GM19351 (cell line): ENCODE measurements around the gene OTOGL.

Experiments used
- ATAC-seq: cut with Tn5 transposase; IDR thresholded peaks from one replicate; pipeline ENCODE4 v1.9.1; 2021; ENCODE audit warnings: mild to moderate bottlenecking, moderate library complexity; ENCODE audit not compliant: unreplicated experiment

Gene OTOGL

DNA sequence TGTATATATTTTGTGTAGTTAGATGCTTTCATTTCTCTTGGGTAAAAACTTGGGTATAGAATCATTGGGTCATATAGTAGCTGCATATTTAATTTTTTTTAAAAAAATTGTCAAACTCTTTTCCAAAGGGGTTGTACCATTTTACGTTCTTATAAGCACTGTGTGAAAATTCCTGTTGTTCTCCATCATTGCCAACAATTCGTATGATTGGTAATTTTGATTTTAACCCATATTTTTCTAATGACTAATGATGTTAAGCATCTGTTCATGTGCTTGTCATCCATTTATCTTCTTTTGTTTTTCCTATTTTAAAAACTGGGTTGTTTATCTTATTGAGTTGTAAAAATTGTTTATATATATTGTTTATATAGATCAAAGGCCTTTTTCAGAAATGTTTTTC is 77.4 kb downstream of the OTOGL start:
- no peak for ATAC-seq

DNA sequence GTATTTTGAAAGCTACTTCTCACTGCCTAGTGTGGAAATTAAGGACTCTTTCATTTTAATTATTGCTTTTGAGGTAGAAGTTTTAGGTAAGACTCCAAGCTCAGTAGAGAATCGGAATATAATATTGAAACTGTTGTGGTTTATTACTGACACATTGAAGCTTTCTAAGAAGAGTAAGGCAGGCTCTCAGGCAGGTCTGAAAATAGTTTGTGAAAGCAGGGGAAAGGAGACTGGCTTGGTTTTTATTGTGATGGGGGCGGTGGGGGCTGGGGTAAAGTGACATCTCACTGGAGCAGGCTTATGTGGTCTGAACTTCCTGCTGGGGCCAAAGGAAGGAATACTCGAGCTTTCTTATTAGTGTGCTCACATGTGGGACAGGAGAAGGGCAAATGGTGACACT is 79.5 kb downstream of the OTOGL start:
- ATAC-seq = peak; percentile 97

DNA sequence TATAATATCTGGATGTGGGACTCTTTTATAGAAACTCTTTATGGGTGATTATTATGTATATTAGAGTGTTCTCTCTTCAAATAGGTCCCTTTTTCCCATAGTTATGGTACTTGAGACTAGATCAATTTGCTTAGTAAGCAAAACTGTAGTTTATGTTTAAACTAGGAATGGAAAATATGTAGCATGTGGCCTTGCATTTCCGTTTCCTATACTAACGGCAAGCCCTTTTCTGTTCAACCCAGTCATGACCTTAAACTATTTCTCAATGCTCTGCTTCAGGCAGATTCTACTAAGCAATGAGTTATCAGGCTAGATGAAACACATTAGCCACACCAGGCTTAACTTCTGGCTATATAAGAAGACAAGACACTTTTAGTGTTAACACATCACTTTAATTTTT is 84.6 kb downstream of the OTOGL start:
- no peak for ATAC-seq

GRCh38 chr12:80184926-80185325 is 85.6 kb downstream of the OTOGL start:
- no peak for ATAC-seq

GRCh38 chr12:80186727-80187217 is 87.4 kb downstream of the OTOGL start:
- peak; percentile 63 for ATAC-seq

DNA sequence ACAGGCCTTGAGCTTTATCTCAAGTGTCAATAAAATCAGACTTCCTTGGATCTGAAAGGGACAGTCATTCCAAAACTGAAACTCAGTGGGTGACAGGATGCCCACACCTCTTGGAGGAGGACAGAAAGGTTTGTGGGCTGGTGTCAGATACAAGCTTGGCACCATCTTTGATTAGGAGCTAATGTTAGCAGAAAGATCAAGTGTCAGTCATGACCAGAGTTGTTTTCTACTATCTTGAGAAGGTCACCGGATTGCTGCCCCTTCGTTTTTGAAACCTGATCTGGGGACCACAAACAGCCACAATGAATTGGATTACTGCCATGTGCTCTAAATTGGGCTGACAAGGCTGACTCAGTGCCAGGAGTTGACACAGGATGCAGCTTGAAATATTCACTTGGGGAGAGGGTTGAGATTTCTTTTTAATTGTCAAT is 88.3 kb downstream of the OTOGL start:
- peak; percentile 44 for ATAC-seq

GRCh38 chr12:80188576-80188975 is 89.2 kb downstream of the OTOGL start:
- no peak for ATAC-seq

- ATAC-seq = no peak
Observed at GRCh38 chr12:80189241-80189640, 89.9 kb downstream of the OTOGL start.

DNA sequence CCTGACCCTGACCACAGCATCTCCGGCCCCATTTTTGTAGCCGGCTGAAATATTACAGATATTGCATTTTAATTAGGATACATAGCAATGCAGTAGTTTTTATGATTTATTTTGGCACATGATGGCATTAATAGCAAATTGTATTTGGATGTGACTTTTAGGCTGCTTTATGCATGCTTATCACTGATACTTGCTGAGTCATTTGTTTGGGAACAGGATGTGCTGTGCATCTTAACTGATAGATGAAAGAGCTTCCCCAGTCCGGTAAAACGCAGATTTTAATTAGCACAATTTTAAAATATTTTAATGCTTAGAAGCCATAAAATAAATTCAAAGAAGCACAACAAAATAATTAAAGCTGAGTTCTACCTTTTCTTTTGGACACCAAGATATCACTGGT is 90.7 kb downstream of the OTOGL start:
- ATAC-seq = no peak

DNA sequence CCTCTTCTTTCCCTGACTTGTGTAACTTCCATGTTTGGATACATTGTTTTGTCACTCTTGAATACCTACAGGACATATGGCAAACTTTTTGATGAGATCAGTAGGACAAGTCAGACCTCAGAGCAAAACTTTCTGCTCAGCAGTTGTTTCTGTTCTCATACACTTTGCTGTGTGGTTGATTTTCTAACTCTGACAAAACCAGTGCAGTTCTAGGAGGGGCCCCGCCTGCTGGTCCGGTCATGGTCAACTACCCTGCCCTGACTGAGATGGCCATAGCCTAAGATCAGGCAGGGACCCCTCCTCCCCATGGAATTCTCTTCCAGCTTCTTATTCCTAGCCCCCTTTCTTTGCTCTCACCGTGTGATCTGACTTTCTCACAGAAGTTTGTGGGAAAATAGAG is 92.8 kb downstream of the OTOGL start:
- peak; percentile 39 for ATAC-seq

- no peak for ATAC-seq
Observed at GRCh38 chr12:80193865-80194264, 94.5 kb downstream of the OTOGL start.

- ATAC-seq = peak; percentile 75
Observed at GRCh38 chr12:80195074-80195726, 95.9 kb downstream of the OTOGL start.

DNA sequence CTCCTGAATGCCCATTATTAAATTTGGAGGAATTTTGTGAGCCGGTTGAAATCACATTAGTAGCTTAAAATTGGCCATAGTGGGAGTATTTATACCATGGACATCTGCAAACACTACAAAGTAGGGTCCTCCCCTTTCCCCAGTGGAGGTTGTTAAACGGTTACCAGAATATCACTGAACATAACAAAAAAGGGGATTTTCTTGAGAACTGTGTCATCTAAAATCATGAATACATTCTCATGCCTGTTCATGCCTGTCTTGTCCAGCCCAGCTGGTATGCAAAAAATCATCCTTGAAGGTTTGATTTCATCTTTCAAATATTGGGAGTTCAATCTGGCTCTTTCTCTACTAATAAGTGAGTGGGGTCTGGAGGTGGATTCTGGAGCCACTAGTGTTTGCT is 96.4 kb downstream of the OTOGL start:
- no peak for ATAC-seq

DNA sequence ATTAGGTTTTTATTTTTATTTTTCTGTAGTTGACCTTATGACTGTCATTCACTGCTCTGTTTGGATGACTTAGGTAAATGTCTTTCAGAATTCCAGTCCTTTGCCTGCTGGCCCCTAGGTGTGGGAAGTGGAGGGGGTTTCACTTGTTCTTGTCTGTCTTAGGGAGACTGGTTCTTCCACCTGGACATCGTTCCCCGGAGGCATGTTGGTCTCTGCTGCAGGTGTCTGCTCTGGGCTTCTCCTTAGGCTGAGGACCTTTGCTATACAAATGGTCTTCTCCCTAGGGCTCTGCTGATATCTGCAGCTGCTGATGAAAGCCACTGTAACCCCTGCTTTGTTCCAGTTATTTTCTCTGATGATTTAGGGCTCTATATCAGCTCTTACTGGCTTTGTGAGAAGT is 97.1 kb downstream of the OTOGL start:
- no peak for ATAC-seq

GRCh38 chr12:80198782-80199337 is 99.5 kb downstream of the OTOGL start:
- ATAC-seq = no peak

GRCh38 chr12:80199931-80200330 is 100.6 kb downstream of the OTOGL start:
- ATAC-seq = no peak

GRCh38 chr12:80200414-80200813 is 101.1 kb downstream of the OTOGL start:
- ATAC-seq = no peak

- no peak for ATAC-seq
Observed at GRCh38 chr12:80201908-80202307, 102.6 kb downstream of the OTOGL start.

GRCh38 chr12:80205960-80206359 is 106.6 kb downstream of the OTOGL start:
- ATAC-seq = no peak

GRCh38 chr12:80208071-80208470 is 108.7 kb downstream of the OTOGL start:
- no peak for ATAC-seq

DNA sequence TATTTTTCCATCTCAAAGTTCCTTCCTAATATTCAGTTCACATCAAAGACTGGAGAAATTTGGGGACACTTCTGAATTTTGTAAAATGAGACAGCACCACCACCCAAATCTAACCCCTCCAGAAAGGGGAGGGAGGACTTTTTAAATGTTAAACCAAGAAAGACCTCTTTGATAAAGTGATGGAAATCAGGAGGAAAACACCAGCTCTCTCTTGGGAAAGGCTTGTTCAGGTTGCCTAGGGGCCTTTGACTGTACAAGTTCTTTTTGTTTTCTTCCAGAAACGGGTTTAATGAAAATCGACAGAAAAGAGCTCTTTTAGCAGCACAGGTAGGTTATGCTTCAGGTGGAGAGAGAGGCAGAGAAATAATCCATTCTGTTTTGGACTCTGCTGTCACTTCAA is 112.3 kb downstream of the OTOGL start:
- no peak for ATAC-seq

DNA sequence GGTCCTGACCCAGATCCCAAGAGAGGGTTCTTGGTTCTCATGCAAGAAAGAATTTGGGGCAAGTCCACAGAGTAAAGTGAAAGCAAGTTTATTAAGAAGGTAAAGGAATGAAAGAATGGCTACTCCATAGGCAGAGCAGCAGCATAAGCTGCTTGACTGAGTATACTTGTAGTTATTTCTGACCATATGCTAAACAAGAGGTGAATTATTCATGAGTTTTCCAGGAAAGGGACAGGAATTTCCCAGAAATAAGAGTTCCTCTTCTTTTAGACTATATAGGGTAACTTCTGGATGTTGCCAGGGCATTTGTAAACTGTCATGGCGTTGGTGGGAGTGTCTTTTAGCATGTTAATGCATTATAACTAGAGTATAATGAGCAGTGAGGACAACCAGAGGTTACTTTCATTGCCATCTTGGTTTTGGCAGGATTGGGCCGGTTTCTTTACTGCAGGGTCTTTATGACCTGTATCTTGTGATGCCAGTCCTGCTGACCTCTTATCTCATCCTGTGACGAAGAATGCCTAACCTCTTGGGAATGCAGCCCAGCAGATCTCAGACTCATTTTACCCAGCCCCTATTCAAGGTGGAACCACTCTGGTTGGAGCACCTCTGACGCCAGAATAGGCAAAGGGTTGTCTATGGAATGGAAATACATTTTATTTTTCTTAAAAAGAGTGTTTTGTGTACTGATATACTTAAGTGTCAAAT is 113.8 kb downstream of the OTOGL start:
- no peak for ATAC-seq
